ENCODE measurements around the gene INSRR. TPM values are rescaled to one million over a fixed set of nuclear protein-coding genes. Genes with fewer than 3 reads are reported as not detected.

The INSRR gene
- total RNA-seq = not detected in 2 replicates

GRCh38 chr1:156858959-156859522, at the start of gene INSRR:
Gene INSRR, minus strand, starts transcription at chr1:156859117. Its CDS starts 496 bp downstream, at chr1:156858621.

GRCh38 chr1:156893048-156893953, 34.4 kb upstream of the INSRR start, which contains the start of gene PEAR1:
Gene PEAR1, plus strand, starts transcription at chr1:156893718. Its CDS starts 10,209 bp downstream, at chr1:156903927.

GRCh38 chr1:156860628-156861423, 1.9 kb upstream of the INSRR start, which contains the start of gene NTRK1:
Gene NTRK1, plus strand, starts transcription at chr1:156860865. Its CDS starts 70 bp downstream, at chr1:156860935.

GRCh38 chr1:156816561-156817328, 42.2 kb downstream of the INSRR start, which contains the start of gene SH2D2A:
Gene SH2D2A, minus strand, starts transcription at chr1:156816848. Its CDS starts 140 bp downstream, at chr1:156816708.

Other genes with a start within 250 kb of the INSRR start
- gene HAPLN2, start 239.7 kb downstream of the INSRR start, total RNA-seq = 0.14 TPM in 1 of 2 replicates, not detected in the other
- not detected in 2 replicates for gene BCAN, start 217.0 kb downstream of the INSRR start, total RNA-seq
- 5.0 and 21.8 TPM in 2 replicates for gene NES, start 181.7 kb downstream of the INSRR start, total RNA-seq
- 10.6 and 19.9 TPM in 2 replicates for gene CRABP2, start 153.5 kb downstream of the INSRR start, total RNA-seq
- 9.1 and 10.4 TPM in 2 replicates for gene METTL25B, start 130.6 kb downstream of the INSRR start, total RNA-seq
- 7.7 and 9.5 TPM in 2 replicates for gene ISG20L2, start 130.4 kb downstream of the INSRR start, total RNA-seq
- 31.4 and 31.5 TPM in 2 replicates for gene MRPL24, start 118.0 kb downstream of the INSRR start, total RNA-seq
- 109 and 191 TPM in 2 replicates for gene HDGF, start 107.4 kb downstream of the INSRR start, total RNA-seq
- gene PRCC, start 91.6 kb downstream of the INSRR start, total RNA-seq = 8.6 and 12.8 TPM in 2 replicates
- 0.30 TPM in 1 of 2 replicates, not detected in the other for gene SH2D2A, start 42.3 kb downstream of the INSRR start, total RNA-seq
- not detected in 2 replicates for gene NTRK1, start 1.7 kb upstream of the INSRR start, total RNA-seq
- gene PEAR1, start 34.6 kb upstream of the INSRR start, total RNA-seq = 4.5 and 13.6 TPM in 2 replicates
- gene LRRC71, start 61.5 kb upstream of the INSRR start, total RNA-seq = 0.37 TPM in 1 of 2 replicates, not detected in the other
- gene ARHGEF11, start 186.6 kb upstream of the INSRR start, total RNA-seq = 31.0 and 31.8 TPM in 2 replicates
- gene ETV3L, start 240.7 kb upstream of the INSRR start, total RNA-seq = not detected in 2 replicates

Data from smooth muscle cell of the umbilical artery (primary cell).